HG03280 (cell line): ENCODE data around the gene MPLKIP.
"Not testable (repeated sequence)": the region's sequence is repeated elsewhere in the genome, so short reads cannot be mapped to it uniquely, and the experiment has no call there.

Experiments
- ATAC-seq: cut with Tn5 transposase; IDR thresholded peaks from one replicate; pipeline ENCODE4 v1.9.1; 2021; ENCODE audit warnings: mild to moderate bottlenecking, moderate library complexity; ENCODE audit not compliant: unreplicated experiment

The MPLKIP gene

GRCh38 chr7:40134428-40135316 is at the start of gene MPLKIP, which contains the start of gene SUGCT:
MPLKIP (minus strand) TSS chr7:40134622; CDS start chr7:40134567, 55 bp downstream.
SUGCT (plus strand) TSS chr7:40135005.
- ATAC-seq, result peak; percentile 87

DNA sequence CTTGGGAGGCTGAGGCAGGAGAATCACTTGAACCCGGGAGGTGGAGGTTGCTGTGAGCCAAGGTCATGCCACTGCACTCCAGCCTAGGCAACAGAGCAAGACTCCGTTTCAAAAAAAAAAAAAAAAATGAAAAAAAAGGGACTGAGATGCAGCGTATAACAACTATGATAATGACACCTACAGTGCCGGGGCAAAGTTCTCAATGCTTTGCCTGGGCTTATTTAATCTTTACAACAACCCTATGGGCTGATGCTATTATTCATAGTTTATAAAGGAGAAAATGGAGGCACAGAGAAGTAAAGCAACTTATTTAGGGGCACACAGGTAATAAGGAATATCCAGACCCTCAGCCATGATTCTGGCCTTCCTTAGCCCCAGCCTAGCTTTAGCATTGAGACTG is 48.0 kb upstream of the MPLKIP start:
- ATAC-seq, result no peak

DNA sequence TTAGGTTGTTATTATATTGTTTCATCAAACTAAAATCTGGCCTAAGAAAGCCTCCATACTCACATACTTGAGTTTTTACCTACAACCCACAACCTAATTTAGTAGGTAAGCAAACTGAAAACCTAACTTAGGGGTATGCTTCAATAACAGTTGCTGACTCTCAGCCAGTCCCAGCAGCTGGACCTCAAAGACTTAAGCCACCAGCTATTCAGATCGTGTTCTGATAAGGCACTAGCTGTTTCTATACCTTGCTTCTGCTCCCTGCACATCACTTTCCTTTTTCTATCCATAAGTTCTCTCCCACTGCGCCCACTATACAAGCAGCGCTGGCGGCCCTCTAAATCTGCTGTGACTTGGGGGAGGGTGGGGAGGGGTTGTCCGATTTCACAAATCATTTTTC is 42.6 kb upstream of the MPLKIP start:
- no peak for ATAC-seq

- no peak for ATAC-seq
These were observed 41.5 kb upstream of the MPLKIP start for GRCh38 chr7:40175725-40176510.

- ATAC-seq, result not testable (repeated sequence)
These were observed 40.8 kb upstream of the MPLKIP start for GRCh38 chr7:40175256-40175655.

DNA sequence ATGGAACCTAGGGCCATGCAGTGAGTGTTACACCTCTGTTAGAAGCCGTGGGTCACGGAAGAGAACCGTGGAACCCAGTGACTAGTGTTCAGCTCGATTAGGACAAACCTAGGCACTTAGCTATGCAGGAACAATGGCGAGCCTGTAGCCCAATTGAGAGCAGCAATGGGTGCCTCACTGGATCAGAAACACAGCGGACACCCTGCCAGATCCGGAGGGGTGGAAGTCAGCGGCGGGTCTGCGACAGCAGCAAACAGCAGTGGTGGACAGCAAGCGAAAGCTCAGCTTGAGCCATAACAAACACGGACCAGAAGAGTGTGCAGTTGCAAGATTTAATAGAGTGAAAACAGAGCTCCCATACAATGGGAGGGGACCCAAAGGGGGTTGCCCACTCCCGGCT is 38.7 kb upstream of the MPLKIP start:
- ATAC-seq, result not testable (repeated sequence)

- ATAC-seq, result not testable (repeated sequence)
These were observed 33.8 kb upstream of the MPLKIP start for GRCh38 chr7:40168266-40168665.

- no peak for ATAC-seq
These were observed 32.9 kb upstream of the MPLKIP start for GRCh38 chr7:40167291-40167690.

GRCh38 chr7:40165216-40165615 is 30.8 kb upstream of the MPLKIP start:
- ATAC-seq, result no peak

- no peak for ATAC-seq
These were observed 28.1 kb upstream of the MPLKIP start for GRCh38 chr7:40162516-40162915.

DNA sequence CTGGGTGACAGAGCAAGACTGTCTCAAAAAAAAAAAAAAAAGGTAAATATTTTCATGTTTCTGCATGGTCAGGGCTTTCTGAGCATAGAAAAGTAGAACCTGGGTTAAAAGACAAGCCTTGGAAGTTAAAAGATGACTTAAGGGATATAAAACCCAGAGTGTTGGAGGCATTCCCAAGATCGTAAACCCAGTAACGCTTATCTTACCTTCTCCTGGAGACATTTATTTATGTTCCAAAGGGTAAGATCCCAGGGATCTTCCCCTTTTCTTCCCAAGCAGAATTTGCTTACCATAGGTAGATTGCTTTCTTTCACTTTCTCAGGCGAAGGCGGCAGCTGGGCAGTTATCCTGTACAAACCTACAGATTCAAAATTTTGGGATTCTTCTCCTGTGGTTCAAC is 22.6 kb upstream of the MPLKIP start:
- ATAC-seq, result no peak

- ATAC-seq, result no peak
These were observed 17.1 kb upstream of the MPLKIP start for GRCh38 chr7:40151504-40151903.

- ATAC-seq, result no peak
These were observed 14.2 kb upstream of the MPLKIP start for GRCh38 chr7:40148671-40149070.

- not testable (repeated sequence) for ATAC-seq
These were observed 13.8 kb upstream of the MPLKIP start for GRCh38 chr7:40148247-40148580.

GRCh38 chr7:40147371-40148246 is 13.2 kb upstream of the MPLKIP start:
- no peak for ATAC-seq

GRCh38 chr7:40145596-40146130 is 11.2 kb upstream of the MPLKIP start:
- ATAC-seq, result not testable (repeated sequence)

- ATAC-seq, result not testable (repeated sequence)
These were observed 7.5 kb upstream of the MPLKIP start for GRCh38 chr7:40141916-40142315.

DNA sequence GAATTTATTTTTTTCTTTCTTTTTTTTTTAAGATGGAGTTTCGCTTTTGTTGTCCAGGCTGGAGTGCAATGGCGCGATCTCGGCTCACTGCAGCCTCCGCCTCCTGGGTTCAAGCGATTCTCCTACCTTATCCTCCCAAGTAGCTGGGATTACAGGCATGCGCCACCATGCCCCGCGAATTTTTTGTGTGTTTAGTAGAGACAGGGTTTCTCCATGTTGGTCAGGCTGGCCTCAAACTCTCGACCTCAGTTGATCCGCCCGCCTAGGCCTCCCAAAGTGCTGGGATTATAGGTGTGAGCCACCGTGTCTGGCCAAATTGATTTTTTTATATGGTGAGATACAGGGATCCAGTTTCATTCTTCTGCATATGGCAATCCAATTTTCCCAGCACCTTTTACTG is 5.5 kb upstream of the MPLKIP start:
- not testable (repeated sequence) for ATAC-seq

DNA sequence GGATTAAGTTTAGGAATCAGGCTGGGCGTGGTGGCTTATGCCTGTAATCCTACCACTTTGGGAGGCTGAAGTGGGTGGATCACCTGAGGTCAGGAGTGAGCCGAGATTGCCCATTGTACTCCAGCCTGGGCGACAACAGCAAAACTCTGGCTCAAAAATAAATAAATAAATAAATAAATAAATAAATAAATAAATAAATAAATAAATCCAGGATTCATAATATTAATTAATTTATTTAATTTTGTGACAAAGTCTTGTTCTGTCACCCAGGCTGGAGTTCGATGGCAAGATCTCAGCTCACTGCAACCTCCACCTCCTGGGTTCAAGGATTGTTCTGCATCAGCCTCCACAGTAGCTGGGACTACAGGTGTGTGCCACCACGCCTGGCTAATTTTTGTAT is 4.6 kb upstream of the MPLKIP start:
- ATAC-seq, result no peak

- no peak for ATAC-seq
These were observed 3.1 kb upstream of the MPLKIP start for GRCh38 chr7:40137563-40137962.

- ATAC-seq, result no peak
These were observed 842 bp upstream of the MPLKIP start for GRCh38 chr7:40135317-40135610.
